Gastrocnemius medialis (tissue), 4 donors: Measurements from ENCODE around the gene MAD1L1. TPM values are rescaled to one million over a fixed set of nuclear protein-coding genes. Genes with fewer than 3 reads are reported as not detected.

Source experiments
- ATAC-seq, 2 donors: fragments of 150-250 bp; one replicate each; pipeline ENCODE4 v1.9.1; 2016
- DNase-seq, 2 donors: peaks; one replicate each; pipeline ENCODE4 v3.0.0-alpha.2; 2019
- H3K27ac ChIP-seq, 4 donors: fragments of 200-600 bp; sonication (generic); 1 replicate in 1 of 4; 2 replicates in 3 of 4; pipeline ENCODE4 v1.5.1; 2016 to 2018; ENCODE audit warnings: mild to moderate bottlenecking in 2 of 4, moderate library complexity in 1 of 4
- H3K27me3 ChIP-seq, 3 donors: fragments of 200-600 bp; sonication (generic) in 2 of 3; 1 replicate in 1 of 3; 2 replicates in 2 of 3; pipeline versions ENCODE4 v1.5.1 to v1.6.0; 2016 to 2019; ENCODE audit warnings: mild to moderate bottlenecking in 1 of 3, moderate library complexity in 1 of 3
- H3K36me3 ChIP-seq, 2 donors: fragments of 200-600 bp; sonication (generic) in 1 of 2; one replicate each; pipeline ENCODE4 v1.5.1; 2017 to 2018
- H3K4me1 ChIP-seq, 2 donors: fragments of 200-600 bp; sonication (generic) in 1 of 2; one replicate each; pipeline ENCODE4 v1.5.1; 2016 to 2017; ENCODE audit warnings: mild to moderate bottlenecking in 2 of 2
- H3K4me3 ChIP-seq, 4 donors: fragments of 200-600 bp; sonication (generic) in 3 of 4; 1 replicate in 1 of 4; 2 replicates in 3 of 4; pipeline ENCODE4 v1.5.1; 2016 to 2019; ENCODE audit warnings: mild to moderate bottlenecking in 2 of 4
- H3K9me3 ChIP-seq, 3 donors: fragments of 200-600 bp; sonication (generic) in 2 of 3; 1 replicate in 1 of 3; 2 replicates in 2 of 3; pipeline ENCODE4 v1.5.1; 2016 to 2019
- CTCF ChIP-seq, 5 experiments: fragments of 450-650 bp in 3 of 5; fragments of 200-600 bp in 2 of 5; sonication (generic) in 2 of 5; IDR thresholded peaks in 4 of 5; conservative IDR thresholded peaks in 1 of 5; 1 replicate in 4 of 5; 2 replicates in 1 of 5; pipeline ENCODE4 v1.5.1; 2016 to 2019; ENCODE audit warnings: antibody characterized with exemption in 5 of 5, mild to moderate bottlenecking in 3 of 5, moderate library complexity in 3 of 5
- POLR2A ChIP-seq, 2 donors: fragments of 450-650 bp; IDR thresholded peaks; one replicate each; pipeline ENCODE4 v1.6.1; 2017; ENCODE audit warnings: antibody characterized with exemption in 2 of 2, mild to moderate bottlenecking in 2 of 2, moderate library complexity in 2 of 2
- in situ Hi-C, 4 donors: fragments of 200-750 bp; cut with MboI; loops; one replicate each; pipeline versions ENCODE4 v1.15.0 to v1.8.0; 2017; ENCODE audit warnings: low sequenced_read_pairs in 4 of 4
- intact Hi-C: fragments of 100-400 bp; cut with DNase I; formaldehyde crosslinking; loops from one replicate; pipeline ENCODE4 v1.15.1; 2023; ENCODE audit warnings: low total_unique reads
- total RNA-seq, 4 donors: library from RNA; depleted of rRNA; stranded (reverse); fragments of >200 nt; gene quantifications; one replicate each; pipeline versions ENCODE4 v1.1.0 to v1.2.3, GENCODE V29; 2016

MAD1L1 gene
- total RNA-seq, 4 donors from 2014 or later = 19.7 to 32.4 (median 22.7) TPM

GRCh38 chr7:2123916-2124315, 108.8 kb downstream of the MAD1L1 start:
- Histone ChIP-seq H3K27me3 (no peaks in the 10 kb centered on the region), H3K27ac (no peak overlapping the region), H3K9me3 (no peaks in the 10 kb centered on the region), H3K4me3 (no peak overlapping the region), H3K36me3 (no peaks in the 10 kb centered on the region), H3K4me1 (peaks cover 0 to 5% of the 10 kb centered on the region in 2 donors)
- in situ Hi-C loops (no loop called here), intact Hi-C loops (no loop called here)
- no peak for ATAC-seq
- no peak for TF ChIP-seq CTCF (IDR thresholded peaks at IDR 0.05 in 4 of 5, conservative IDR thresholded peaks at IDR 0.05 in 1 of 5)
- TF ChIP-seq POLR2A (IDR thresholded peaks at IDR 0.05) = no peak
- no peak for DNase-seq

DNA sequence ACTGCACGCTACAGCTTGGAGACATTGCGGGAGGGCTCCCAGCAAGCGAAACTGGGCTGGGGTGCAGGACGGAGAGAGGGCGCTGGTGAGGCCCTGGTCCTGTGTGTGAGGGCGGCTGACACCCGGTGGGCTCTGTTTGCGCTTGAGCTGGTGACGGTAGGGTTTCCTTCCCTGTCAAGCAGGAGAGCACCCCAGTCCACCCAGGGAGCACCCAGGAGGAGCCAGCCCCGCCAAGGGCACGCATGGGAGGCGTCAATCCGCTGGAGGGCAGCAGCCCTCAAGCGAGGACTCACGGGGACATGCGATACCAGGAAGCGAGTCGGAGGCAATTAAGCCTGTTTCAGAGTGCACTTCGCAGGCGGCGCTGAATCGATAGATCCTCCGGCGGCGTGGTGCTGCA, 109.4 kb downstream of the MAD1L1 start:
- Histone ChIP-seq H3K27ac (no peak overlapping the region), H3K4me3 (no peak overlapping the region), H3K36me3 (no peaks in the 10 kb centered on the region), H3K27me3 (no peaks in the 10 kb centered on the region), H3K4me1 (peaks cover 0 to 5% of the 10 kb centered on the region in 2 donors), H3K9me3 (no peaks in the 10 kb centered on the region)
- TF ChIP-seq POLR2A (IDR thresholded peaks at IDR 0.05) (no peak), CTCF (IDR thresholded peaks at IDR 0.05 in 4 of 5, conservative IDR thresholded peaks at IDR 0.05 in 1 of 5) (no peak)
- intact Hi-C loops (no loop called here), in situ Hi-C loops (no loop called here)
- ATAC-seq = no peak
- no peak for DNase-seq

GRCh38 chr7:2122651-2123050, 110.1 kb downstream of the MAD1L1 start:
- no peak overlapping the region for H3K4me3 ChIP-seq
- H3K27ac ChIP-seq = no peak overlapping the region
- in situ Hi-C loops (no loop called here), intact Hi-C loops (no loop called here)
- H3K27me3 ChIP-seq = no peaks in the 10 kb centered on the region
- H3K9me3 ChIP-seq = no peaks in the 10 kb centered on the region
- H3K4me1 ChIP-seq = peaks cover 0 to 5% of the 10 kb centered on the region in 2 donors
- no peak for ATAC-seq
- H3K36me3 ChIP-seq = no peaks in the 10 kb centered on the region
- TF ChIP-seq CTCF (IDR thresholded peaks at IDR 0.05 in 4 of 5, conservative IDR thresholded peaks at IDR 0.05 in 1 of 5) (no peak), POLR2A (IDR thresholded peaks at IDR 0.05) (no peak)
- no peak for DNase-seq

DNA sequence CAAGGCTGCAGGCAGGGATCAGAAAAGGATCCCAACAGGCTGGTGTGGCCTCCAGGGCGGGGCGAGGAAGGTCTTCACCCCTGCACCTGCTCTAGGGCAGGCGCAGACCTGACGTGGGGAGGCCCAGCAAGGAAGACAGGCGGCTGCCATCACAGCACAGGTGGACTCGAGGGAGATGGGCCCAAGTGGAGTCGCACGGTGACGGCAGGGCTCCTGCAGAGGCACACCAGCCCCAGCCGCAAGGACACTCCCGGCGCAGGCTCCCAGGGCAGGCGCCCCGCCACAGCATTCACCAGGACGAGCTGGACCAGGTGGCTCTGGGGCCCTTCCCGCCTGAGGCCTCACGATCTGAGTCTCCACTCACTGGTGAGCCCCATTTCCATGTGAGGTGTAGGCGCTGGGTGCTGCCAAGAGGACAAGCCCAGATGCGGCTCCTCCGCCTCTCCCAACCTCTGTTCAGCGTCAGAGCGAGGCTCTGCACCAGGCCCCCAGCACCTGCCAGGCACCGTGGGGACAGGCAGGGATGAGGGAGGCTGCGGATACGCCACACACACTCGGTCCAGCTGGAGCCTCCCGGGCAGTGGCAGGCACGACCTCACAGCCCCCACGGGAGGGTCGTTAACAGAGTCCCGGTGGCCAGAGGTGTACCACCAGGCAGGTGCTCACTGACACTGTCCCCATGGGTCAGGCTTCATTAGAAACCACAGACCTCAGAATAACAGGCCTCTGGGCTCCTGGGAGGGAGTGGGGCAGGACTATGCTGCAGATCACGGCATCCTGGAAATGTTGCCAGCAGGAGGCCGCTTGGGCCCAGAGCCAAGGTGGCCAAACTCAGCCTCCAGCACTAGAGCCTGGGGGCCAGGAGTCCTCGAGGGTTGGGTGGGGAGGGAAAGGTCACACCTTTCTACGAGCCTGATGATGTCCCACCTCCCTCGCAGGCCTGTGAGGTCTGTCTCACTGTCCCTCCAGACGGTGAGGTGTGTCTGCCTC, 111.6 kb downstream of the MAD1L1 start:
- Histone ChIP-seq H3K4me1 (peaks cover 11 to 19% of the 10 kb centered on the region in 2 donors), H3K27ac (no peak overlapping the region), H3K4me3 (no peak overlapping the region), H3K9me3 (no peaks in the 10 kb centered on the region), H3K36me3 (no peaks in the 10 kb centered on the region), H3K27me3 (no peaks in the 10 kb centered on the region)
- in situ Hi-C loops = no loop called here
- DNase-seq (no peak), ATAC-seq (no peak)
- no peak for TF ChIP-seq CTCF (IDR thresholded peaks at IDR 0.05 in 4 of 5, conservative IDR thresholded peaks at IDR 0.05 in 1 of 5)
- TF ChIP-seq POLR2A (IDR thresholded peaks at IDR 0.05) = no peak
- intact Hi-C loops = no loop called here
